Bronchial epithelial cell (primary cell): ENCODE results near the gene NOC2L. TPM values are rescaled to one million over a fixed set of nuclear protein-coding genes. Genes with fewer than 3 reads are reported as not detected.
"Not testable (repeated sequence)": the region's sequence is repeated elsewhere in the genome, so short reads cannot be mapped to it uniquely, and the experiment has no call there.

Experiments
- DNase-seq: peaks from one replicate; pipeline ENCODE4 v3.0.0-alpha.2; 2010; ENCODE audit warnings: low read depth
- FAIRE-seq: peaks from 2 replicates; lab custom pipeline; 2011; peaks lifted over from hg19 to GRCh38; lab: Jason Lieb, UNC
- H3K27me3 ChIP-seq: 2 replicates; pipeline ENCODE4 v1.5.1; 2011; ENCODE audit warnings: low read length; ENCODE audit not compliant: control insufficient read depth, insufficient read depth
- H3K36me3 ChIP-seq: 2 replicates; pipeline ENCODE4 v1.5.1; 2011; ENCODE audit warnings: low read length; ENCODE audit not compliant: control insufficient read depth, insufficient read depth
- H3K4me3 ChIP-seq: 2 replicates; pipeline ENCODE4 v1.5.1; 2011; ENCODE audit warnings: mild to moderate bottlenecking, low read depth, low read length, control low read depth
- total RNA-seq: library from RNA; depleted of rRNA; stranded (reverse); fragments of >200 nt; gene quantifications from 2 replicates; pipeline ENCODE4 v1.2.1, GENCODE V29; 2014
- TF ChIP-seq, protein P1 (sequence below): IDR thresholded peaks from 2 replicates; pipeline ENCODE4 v1.5.1; 2011; ENCODE audit warnings: mild to moderate bottlenecking, moderate library complexity, low read length, control low read depth, inconsistent platforms; ENCODE audit not compliant: insufficient read depth, severe bottlenecking

Gene NOC2L
- total RNA-seq, 1 donor from 2014 or later, result 128 TPM

DNA sequence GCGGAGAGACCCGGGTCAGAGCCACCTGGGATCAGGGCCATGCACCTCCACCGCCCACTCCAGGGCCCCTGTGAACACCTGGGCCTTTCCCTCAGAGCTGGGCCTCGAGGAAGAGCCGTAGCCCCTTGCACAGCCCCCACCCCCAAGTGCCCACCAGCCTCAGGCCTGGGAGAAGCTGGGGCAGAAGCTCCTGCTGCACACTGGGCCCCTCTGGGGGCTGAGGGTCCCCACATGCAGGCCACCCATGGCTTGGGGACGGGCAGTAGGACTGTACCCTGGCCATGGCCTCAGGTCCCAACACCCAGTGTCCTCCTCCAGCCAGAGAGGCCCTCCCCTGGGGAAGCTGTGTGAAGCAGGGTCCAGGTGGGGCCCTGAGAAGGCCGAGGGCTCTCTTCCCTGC, 6.5 kb downstream of the NOC2L start:
- TF ChIP-seq, protein P1, sequence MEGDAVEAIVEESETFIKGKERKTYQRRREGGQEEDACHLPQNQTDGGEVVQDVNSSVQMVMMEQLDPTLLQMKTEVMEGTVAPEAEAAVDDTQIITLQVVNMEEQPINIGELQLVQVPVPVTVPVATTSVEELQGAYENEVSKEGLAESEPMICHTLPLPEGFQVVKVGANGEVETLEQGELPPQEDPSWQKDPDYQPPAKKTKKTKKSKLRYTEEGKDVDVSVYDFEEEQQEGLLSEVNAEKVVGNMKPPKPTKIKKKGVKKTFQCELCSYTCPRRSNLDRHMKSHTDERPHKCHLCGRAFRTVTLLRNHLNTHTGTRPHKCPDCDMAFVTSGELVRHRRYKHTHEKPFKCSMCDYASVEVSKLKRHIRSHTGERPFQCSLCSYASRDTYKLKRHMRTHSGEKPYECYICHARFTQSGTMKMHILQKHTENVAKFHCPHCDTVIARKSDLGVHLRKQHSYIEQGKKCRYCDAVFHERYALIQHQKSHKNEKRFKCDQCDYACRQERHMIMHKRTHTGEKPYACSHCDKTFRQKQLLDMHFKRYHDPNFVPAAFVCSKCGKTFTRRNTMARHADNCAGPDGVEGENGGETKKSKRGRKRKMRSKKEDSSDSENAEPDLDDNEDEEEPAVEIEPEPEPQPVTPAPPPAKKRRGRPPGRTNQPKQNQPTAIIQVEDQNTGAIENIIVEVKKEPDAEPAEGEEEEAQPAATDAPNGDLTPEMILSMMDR, result no peak
- Histone ChIP-seq H3K36me3 (peaks cover 70% of the 10 kb centered on the region), H3K4me3 (no peak overlapping the region), H3K27me3 (no peaks in the 10 kb centered on the region)
- FAIRE-seq (no peak), DNase-seq (no peak)

- TF ChIP-seq, protein P1, result no peak
- DNase-seq, result no peak
- Histone ChIP-seq H3K27me3 (no peaks in the 10 kb centered on the region), H3K36me3 (peaks cover 73% of the 10 kb centered on the region), H3K4me3 (no peak overlapping the region)
- no peak for FAIRE-seq
These were observed 6.9 kb downstream of the NOC2L start for GRCh38 chr1:952201-952600.

GRCh38 chr1:951364-951763, 7.7 kb downstream of the NOC2L start:
- DNase-seq, result no peak
- Histone ChIP-seq H3K4me3 (no peak overlapping the region), H3K27me3 (no peaks in the 10 kb centered on the region), H3K36me3 (peaks cover 73% of the 10 kb centered on the region)
- TF ChIP-seq, protein P1, result no peak
- FAIRE-seq, result no peak

- FAIRE-seq (no peak), DNase-seq (no peak)
- TF ChIP-seq, protein P1, result no peak
- Histone ChIP-seq H3K27me3 (no peaks in the 10 kb centered on the region), H3K36me3 (peaks cover 69% of the 10 kb centered on the region), H3K4me3 (no peak overlapping the region)
These were observed 8.2 kb downstream of the NOC2L start for GRCh38 chr1:950881-951280.

- Histone ChIP-seq H3K27me3 (no peaks in the 10 kb centered on the region), H3K4me3 (no peak overlapping the region), H3K36me3 (peaks cover 64% of the 10 kb centered on the region)
- FAIRE-seq (no peak), DNase-seq (no peak)
- TF ChIP-seq, protein P1, result no peak
These were observed 8.8 kb downstream of the NOC2L start for GRCh38 chr1:950268-950667.

GRCh38 chr1:947958-948357, 11.1 kb downstream of the NOC2L start:
- peaks cover 49% of the 10 kb centered on the region for H3K36me3 ChIP-seq

GRCh38 chr1:946811-947210, 12.2 kb downstream of the NOC2L start:
- not testable (repeated sequence) for H3K4me3 ChIP-seq

More at GRCh38 chr1:947958-948357, 11.1 kb downstream of the NOC2L start:
- TF ChIP-seq, protein P1, result no peak
- FAIRE-seq (no peak), DNase-seq (no peak)
- Histone ChIP-seq H3K4me3 (no peak overlapping the region), H3K27me3 (no peaks in the 10 kb centered on the region)

More at GRCh38 chr1:946811-947210, 12.2 kb downstream of the NOC2L start:
- not testable (repeated sequence) for FAIRE-seq, DNase-seq, H3K27me3 ChIP-seq
- peaks cover 40% of the 10 kb centered on the region for H3K36me3 ChIP-seq
